Measurements from ENCODE around the gene RIN3. TPM values are rescaled to one million over a fixed set of nuclear protein-coding genes. Genes with fewer than 3 reads are reported as not detected.

The RIN3 gene
- total RNA-seq, 6 experiments from 2014 or later: 19.7 to 26.0 (median 24.6) TPM

- peaks cover 14% of the 10 kb centered on the region for H3K36me3 Mint-ChIP-seq (ENCODE audit: low read depth)
- H3K9me3 Mint-ChIP-seq: peaks cover 8% of the 10 kb centered on the region
- no peak for TF ChIP-seq CTCF (IDR thresholded peaks at IDR 0.05)
- peaks cover 2% of the 10 kb centered on the region for H3K27me3 Mint-ChIP-seq (ENCODE audit: insufficient read depth)
- peaks cover 42% of the 10 kb centered on the region for H3K4me1 Mint-ChIP-seq (ENCODE audit: low read depth)
- H3K27ac Mint-ChIP-seq: peak overlapping the region; percentile 38
- no peak for DNase-seq
- no peak overlapping the region for H3K4me3 Mint-ChIP-seq
Observed at GRCh38 chr14:92649934-92650545, 136.5 kb downstream of the RIN3 start.

GRCh38 chr14:92650581-92651105 is 137.1 kb downstream of the RIN3 start:
- peaks cover 41% of the 10 kb centered on the region for H3K4me1 Mint-ChIP-seq (ENCODE audit: low read depth)
- H3K27ac Mint-ChIP-seq: no peak overlapping the region
- H3K4me3 Mint-ChIP-seq: no peak overlapping the region
- H3K36me3 Mint-ChIP-seq (ENCODE audit: low read depth): peaks cover 12% of the 10 kb centered on the region
- no peak for DNase-seq
- peaks cover 3% of the 10 kb centered on the region for H3K27me3 Mint-ChIP-seq (ENCODE audit: insufficient read depth)
- no peak for TF ChIP-seq CTCF (IDR thresholded peaks at IDR 0.05)
- peaks cover 2% of the 10 kb centered on the region for H3K9me3 Mint-ChIP-seq

- H3K4me1 Mint-ChIP-seq (ENCODE audit: low read depth): peaks cover 41% of the 10 kb centered on the region
- H3K9me3 Mint-ChIP-seq: no peaks in the 10 kb centered on the region
- no peak for DNase-seq
- peaks cover 11% of the 10 kb centered on the region for H3K36me3 Mint-ChIP-seq (ENCODE audit: low read depth)
- no peak overlapping the region for H3K4me3 Mint-ChIP-seq
- no peak for TF ChIP-seq CTCF (IDR thresholded peaks at IDR 0.05)
- peaks cover 3% of the 10 kb centered on the region for H3K27me3 Mint-ChIP-seq (ENCODE audit: insufficient read depth)
- H3K27ac Mint-ChIP-seq: no peak overlapping the region
Observed at GRCh38 chr14:92651106-92651757, 137.7 kb downstream of the RIN3 start.

GRCh38 chr14:92651758-92652406 is 138.3 kb downstream of the RIN3 start:
- Mint-ChIP-seq H3K27me3 (ENCODE audit: insufficient read depth) (peaks cover 3% of the 10 kb centered on the region), H3K4me1 (ENCODE audit: low read depth) (peaks cover 36% of the 10 kb centered on the region), H3K4me3 (no peak overlapping the region), H3K9me3 (no peaks in the 10 kb centered on the region), H3K27ac (no peak overlapping the region), H3K36me3 (ENCODE audit: low read depth) (peaks cover 11% of the 10 kb centered on the region)
- no peak for TF ChIP-seq CTCF (IDR thresholded peaks at IDR 0.05)
- no peak for DNase-seq

GRCh38 chr14:92652413-92653151 is 139.0 kb downstream of the RIN3 start:
- no peaks in the 10 kb centered on the region for H3K9me3 Mint-ChIP-seq

More at GRCh38 chr14:92652413-92653151, 139.0 kb downstream of the RIN3 start:
- peaks cover 29% of the 10 kb centered on the region for H3K4me1 Mint-ChIP-seq (ENCODE audit: low read depth)
- H3K36me3 Mint-ChIP-seq (ENCODE audit: low read depth): peaks cover 11% of the 10 kb centered on the region
- DNase-seq: no peak
- H3K27me3 Mint-ChIP-seq (ENCODE audit: insufficient read depth): peaks cover 3% of the 10 kb centered on the region
- no peak for TF ChIP-seq CTCF (IDR thresholded peaks at IDR 0.05)
- no peak overlapping the region for H3K27ac Mint-ChIP-seq
- H3K4me3 Mint-ChIP-seq: no peak overlapping the region

Data from HFFc6 (cell line).